GM19455 (cell line): ENCODE measurements around the gene FRMD4A.

ENCODE experiments used
- ATAC-seq: cut with Tn5 transposase; IDR thresholded peaks from one replicate; pipeline ENCODE4 v1.9.1; 2021; ENCODE audit not compliant: unreplicated experiment

FRMD4A gene

DNA sequence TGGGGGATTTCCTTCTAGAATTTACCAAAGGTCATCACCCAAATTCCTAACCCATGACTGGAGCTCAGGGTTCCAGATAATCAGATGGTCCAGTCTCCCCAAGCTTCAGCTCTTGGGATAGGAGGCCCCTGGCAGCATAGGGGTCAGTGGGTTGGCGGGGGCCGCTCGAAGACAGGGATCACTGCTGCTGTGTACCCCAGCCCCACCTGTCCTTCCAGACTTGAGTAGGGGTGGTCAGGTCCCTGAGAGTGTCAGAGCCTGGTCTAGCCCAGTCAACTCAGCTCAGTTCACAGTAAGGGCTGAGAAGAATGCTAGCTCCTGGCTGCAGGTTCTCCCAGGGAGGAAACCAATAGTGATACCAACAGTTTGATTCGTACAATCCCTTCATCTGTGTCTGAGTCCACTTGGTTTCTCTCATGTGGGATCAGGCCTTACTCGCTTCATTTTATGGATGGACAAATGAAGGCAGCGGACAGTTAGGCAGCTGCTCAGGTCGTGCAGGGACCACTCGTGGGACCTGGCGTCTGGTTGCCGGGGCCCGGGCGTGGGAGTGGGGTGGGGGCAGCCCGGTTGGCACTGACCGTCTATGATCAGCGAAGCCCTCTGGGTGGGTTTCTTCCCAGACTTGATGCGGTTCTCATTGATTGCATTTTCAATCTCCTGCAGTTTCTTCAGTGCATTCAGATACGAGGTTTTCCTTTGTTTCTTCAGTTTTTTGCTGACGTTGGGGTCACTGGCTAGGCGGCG lies 665.0 kb downstream of the FRMD4A start:
- ATAC-seq = no peak

GRCh38 chr10:13661256-13661655 lies 669.5 kb downstream of the FRMD4A start:
- ATAC-seq = no peak

- no peak for ATAC-seq
These were observed 670.2 kb downstream of the FRMD4A start for GRCh38 chr10:13660551-13660920.

DNA sequence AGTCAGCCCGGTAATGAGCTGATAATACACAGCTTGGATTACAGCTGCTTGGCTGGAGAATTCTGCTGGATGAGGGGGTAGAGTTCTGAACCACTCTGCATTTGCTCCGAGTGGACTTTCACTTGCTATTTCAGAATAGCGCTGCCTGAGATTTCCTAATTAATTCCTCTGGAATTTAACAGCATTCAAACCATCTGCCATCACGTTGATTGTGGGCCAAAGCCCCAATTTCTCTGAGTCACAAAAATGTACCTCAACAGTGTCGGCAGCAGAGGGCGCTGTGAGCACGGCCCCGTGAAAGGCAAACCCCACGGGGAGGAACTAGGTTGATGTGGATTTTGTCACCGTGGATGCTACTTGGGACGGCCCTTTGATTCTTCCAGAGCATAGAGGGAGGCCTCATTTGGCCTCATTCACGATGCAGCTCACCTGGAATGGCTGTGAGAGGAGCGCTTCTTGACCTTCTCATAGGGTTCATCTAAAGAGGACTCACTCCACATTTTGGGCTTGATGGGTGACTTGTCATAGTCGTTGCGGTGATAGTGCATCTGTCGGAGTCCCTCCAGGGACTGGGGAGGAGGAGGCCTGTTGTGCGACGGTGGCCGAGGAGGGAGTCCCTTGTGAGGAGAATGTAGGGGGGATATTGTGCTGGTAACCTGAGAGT lies 670.7 kb downstream of the FRMD4A start:
- no peak for ATAC-seq

DNA sequence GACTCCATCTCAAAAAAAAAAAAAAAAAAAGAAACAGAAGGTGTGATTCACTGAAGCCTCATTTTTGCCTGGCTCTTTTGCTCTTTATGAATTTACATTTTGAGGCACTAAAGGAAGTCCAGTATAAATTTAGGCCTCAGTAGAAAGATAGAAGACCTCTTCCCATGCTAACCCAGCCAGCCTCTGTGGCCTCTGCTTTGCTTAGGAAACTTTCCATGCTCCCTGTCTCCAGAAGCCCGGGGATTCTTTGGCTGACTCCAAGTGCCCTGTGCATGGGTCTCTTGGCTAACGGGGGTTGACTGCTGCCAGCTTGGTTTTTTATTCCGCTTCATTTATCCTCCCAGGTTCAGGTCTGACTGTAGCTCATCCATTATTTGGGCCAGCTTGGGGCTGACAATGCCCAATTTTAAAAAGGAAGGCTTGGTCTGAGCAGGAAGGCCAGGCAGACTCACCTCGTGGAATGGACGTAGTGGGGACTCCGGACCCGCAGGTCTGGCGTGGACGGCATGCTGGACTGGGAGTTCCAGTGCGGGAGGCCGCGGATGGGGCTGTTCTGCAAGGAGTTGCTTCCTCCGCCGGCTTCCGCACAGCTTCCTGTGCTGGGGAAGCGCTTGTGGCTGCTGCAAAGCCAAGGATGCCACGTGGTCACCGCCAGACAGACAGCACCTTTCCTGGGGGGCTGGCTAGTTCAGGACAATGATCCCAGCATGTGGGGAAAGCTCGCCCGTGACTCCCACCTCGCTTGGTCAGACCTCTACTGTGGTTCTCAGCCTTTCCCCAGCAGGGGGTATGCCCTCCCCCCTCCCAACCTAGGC lies 671.6 kb downstream of the FRMD4A start:
- ATAC-seq = no peak

DNA sequence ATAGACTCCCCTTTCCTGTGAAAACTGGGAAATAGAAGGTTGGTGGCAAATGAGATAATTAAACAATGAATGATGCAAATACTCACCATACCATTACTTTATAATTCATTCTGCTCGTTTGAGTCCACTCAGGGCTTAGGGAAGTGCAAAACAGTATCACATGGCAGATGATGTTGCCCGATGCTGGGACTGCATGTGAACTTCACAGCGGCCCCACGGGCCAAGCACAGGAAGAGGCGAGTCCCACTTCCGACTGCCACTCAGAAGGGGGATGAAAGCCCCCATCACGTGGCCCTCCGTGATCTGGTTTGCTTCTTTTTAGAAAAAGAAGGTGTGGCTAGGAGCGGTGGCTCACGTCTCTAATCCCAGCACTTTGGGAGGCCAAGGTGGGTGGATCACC lies 672.5 kb downstream of the FRMD4A start:
- ATAC-seq = no peak

DNA sequence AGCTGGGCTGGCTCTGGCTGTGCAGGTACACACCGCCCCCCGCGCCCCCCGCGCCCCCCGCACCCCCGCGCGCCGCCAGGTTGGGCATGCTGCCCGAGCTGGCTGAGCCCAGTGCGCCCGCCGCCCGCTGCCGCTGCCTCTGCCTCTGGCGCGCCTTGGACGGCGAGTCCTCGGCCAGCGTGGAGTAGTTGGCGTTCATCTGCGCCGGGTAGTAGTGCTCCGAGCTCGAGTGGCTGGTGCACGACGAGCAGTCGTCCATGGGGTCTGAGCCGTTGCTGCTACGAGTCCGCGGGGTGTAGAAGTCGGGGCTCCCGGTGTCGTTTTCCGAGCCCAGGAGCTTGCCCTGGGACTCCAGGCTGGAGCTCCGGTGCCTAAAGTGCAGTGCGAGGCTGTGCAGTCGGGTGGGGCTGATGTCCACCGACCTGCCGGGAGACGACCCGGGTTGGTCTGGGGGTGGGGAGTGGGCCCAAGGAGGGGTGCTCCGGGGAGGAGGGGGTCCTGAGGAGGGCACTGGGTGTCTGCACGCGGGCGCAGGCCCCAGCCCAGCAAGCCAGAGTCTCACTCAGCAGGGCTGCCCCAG lies 673.5 kb downstream of the FRMD4A start:
- no peak for ATAC-seq

DNA sequence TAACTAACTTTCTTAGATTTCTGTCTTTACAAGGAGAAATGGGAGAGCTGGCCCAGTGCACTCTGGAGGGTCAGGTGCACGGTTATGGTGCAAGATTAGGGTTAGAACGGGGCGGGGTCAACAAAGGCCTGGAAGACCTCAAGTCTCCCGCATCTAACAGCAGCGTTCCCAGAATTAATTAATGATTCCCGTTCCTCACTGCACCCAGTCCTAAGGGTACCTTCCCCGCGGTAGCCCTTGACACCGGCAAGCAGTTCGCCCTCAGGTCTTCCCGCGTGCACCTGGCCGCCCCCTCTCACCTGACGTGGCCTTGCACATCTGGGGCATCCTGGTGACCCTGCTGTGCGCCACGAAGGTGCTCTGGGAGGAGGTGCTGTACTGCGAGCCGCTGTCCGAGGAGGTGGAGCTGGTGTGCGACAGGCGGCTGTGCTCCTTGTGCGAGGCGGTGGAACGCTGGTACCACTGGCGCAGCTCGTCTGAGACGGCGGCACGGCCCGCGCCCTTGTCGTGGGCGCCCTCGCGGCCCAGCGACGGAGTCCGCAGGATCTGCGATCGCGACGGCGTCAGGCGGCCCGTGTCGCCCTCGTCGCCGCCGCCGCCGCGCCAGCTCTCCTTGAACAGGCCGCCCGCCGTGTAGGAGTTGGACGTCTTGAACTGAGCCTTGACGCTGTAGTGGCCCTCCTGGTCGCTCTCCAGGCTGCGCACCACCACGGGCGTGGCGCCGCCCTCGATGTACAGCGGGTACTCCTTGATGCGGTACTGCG lies 674.2 kb downstream of the FRMD4A start:
- no peak for ATAC-seq

- no peak for ATAC-seq
These were observed 675.9 kb downstream of the FRMD4A start for GRCh38 chr10:13654846-13655245.

DNA sequence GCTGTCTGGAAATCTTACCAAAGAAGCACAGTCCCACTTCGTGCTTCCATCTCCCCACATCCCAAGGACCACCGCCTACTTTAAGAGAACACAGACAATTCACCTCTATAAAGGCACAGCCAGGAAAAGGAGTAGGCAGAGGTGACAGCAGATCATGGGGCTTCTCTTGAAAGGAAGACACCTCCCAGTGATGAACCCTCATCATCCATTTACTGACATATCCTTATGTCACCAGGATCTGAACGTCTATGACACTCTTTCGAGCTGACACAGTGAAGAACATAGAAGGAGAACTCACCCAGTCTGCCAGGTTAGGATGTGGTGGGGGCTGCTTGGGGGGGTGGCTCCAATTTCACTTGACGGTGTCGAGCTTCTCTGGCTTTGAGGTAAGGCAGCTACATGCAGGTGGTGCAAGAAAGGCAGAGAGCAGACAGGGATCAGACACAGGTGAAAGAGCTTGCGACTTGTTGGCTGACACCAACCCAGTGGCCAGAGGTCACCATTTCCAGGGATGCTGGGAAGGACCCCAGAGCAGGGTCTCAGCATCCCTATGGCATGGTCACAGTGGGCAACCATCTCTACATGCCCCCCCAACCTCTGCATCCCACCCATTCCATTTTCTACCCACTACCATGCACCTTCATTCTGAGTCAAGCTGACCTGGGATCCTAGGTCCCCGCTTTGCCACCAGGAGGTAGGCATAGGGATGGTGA lies 676.5 kb downstream of the FRMD4A start:
- ATAC-seq = no peak

DNA sequence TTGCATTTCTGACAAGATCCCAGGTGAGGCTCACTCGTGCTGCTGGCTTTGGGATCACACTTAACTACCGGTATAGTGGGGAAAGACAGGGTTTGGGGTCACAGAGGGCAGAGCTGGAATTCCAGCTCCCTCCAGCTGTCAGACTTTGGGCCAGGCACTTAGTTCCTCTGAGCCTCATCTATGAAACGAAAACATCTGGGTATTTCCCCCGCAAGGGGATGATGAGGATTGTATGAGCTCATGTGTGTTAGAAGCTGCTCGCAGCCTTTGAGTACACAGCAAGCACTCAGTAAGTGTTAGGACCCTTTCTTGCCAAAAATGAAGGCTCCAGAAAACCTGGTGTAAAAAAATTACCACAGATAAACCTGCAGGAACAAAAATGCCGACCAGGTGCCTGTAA lies 677.9 kb downstream of the FRMD4A start:
- no peak for ATAC-seq

- ATAC-seq = no peak
These were observed 678.6 kb downstream of the FRMD4A start for GRCh38 chr10:13651969-13652720.

DNA sequence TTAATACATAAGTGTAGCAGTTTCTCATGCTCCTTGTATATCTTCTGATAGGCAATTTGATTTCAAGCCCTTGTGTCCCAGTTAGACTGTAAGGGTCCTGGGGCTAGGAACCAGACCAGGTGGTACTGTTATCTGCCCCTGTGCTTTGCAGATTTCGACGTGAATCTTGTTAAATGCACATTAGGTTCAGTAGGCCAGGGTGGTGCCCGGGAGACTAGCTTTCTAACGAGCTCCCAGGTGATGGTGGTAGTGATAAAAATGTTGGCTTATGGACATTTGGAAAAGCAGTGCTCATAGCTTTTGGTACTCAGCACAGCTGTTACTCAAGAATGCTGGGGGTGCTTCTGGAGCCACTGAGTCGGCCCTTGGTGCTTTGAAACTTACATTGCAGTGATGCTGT lies 679.8 kb downstream of the FRMD4A start:
- ATAC-seq = no peak

DNA sequence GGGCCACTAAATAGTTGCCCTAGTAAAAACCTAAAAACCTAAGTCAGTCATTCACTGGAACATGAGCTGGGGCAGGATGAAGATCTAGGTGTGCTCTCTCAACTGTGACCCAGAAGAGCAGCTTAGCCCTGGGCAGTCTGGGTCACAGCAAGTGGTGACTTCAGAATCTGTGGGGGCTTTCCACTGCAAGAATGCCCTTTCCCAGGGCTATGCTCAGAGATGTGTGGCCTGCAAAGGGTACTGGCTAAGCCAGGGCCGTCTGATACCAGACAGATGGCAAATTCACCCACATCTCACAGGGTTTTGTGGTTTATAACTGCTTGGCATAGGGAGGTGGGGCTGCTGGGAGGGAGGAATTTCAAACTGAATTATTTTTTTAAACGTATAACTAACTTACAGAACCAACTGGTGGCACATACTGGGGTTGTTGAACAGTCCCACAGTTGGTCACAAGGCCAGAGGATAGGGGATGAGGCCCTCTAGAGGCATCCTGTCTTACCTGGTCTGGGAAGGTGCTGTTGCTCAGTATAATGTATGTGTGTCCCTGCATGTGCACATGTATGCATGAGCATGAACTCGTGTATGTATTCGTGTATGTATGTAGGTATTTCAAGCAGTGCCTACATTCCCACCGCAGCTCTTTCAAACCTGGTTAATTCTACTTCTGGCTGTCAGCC lies 680.7 kb downstream of the FRMD4A start:
- no peak for ATAC-seq

DNA sequence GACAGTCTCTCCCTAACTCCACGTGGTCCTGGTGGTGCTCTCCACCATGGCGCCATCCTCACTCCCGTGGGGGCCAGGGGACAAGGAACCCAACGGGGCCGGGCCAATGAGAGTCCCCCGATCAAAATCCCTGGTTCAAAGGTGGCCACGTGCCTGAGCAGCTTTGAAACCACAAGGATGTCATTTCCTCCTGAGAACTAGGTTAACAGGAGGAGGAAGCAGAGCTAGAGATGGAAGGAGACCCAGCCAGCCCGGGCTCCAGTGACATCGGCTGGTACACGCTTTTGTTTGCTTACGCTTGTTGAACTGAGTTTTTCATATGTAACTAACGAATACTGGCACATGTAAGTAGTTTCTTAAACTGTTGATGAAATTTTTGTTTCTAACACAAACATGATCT lies 682.3 kb downstream of the FRMD4A start:
- no peak for ATAC-seq

DNA sequence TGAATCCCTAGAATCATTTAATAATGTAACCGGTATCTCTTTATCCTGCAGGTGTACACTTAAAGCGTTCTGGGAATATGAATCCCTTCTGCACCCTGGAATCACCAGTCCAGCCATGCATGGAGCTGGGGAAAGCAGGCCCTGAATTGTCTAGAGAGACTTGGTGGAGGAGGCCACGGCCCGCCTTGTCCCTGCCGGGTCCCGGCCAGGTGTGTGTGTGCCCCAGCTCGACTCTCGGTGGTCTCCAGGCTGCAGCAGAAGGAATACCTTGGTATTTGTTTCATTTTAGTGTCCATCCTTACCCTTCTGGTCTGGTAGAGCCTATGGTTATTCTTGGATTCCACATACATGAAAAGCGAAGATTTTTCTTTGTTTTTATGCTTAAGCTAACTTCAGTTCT lies 685.9 kb downstream of the FRMD4A start:
- no peak for ATAC-seq

DNA sequence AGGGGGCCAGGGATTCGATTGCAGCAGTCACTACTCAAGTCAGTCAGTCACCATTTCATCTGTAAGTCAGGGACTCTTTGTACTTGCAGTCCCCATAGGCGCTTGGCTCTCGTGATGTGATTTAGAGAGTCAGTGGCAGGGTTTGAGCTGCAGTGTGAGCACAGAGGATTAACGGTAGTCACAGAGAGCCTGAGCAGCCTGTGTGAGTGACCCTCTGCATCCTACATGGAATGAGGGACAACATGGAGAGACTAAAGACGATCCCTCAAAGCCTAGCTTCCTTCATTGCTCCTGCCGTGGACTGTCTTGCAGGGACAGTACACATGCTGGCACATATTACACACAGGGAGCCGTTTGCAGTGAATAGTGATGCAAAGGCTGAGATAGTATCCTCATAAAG lies 687.7 kb downstream of the FRMD4A start:
- no peak for ATAC-seq

- ATAC-seq = no peak
These were observed 688.4 kb downstream of the FRMD4A start for GRCh38 chr10:13642293-13642692.

DNA sequence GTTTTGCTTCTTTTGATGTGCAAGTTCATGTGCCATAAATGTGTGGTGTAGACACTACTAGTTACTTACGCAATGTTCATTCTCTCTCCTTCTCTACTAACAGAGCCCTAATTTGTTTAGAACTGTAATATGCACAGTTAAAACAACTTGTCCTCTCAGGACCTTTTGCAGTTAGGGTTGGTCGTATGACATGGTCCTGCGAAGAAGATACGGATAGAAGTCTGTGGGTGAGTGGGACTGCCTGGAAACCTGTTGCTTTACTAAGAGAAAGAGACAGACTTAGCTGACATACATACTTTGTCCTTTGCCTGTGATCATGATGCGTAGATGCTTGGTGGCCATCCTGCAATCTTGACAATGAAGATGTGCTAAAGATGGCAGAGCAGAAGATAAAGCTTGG lies 692.8 kb downstream of the FRMD4A start:
- no peak for ATAC-seq
